ENCODE results near the gene HMGN1. TPM values are rescaled to one million over a fixed set of nuclear protein-coding genes. Genes with fewer than 3 reads are reported as not detected.

HMGN1 gene
- total RNA-seq, 1 experiment from 2014 or later: 293 TPM

GRCh38 chr21:39319251-39319756, 29.6 kb downstream of the HMGN1 start:
- intact Hi-C loops (cut with micrococcal nuclease; ENCODE audit: unreplicated experiment): no loop called here
- Histone ChIP-seq H3K27me3 (ENCODE audit: control insufficient read depth, insufficient read depth, low read length) (no peaks in the 10 kb centered on the region), H3K9me3 (ENCODE audit: control insufficient read depth, insufficient read depth, low read depth, low read length) (no peaks in the 10 kb centered on the region), H3K4me1 (ENCODE audit: control insufficient read depth, insufficient read depth, low read length) (peaks cover 3% of the 10 kb centered on the region), H3K4me3 (ENCODE audit: low read depth in 2 of 2, low read length in 2 of 2) (no peak overlapping the region), H3K36me3 (ENCODE audit: control insufficient read depth, insufficient read depth, low read length) (no peaks in the 10 kb centered on the region), H3K27ac (ENCODE audit: low read length) (no peak overlapping the region)
- in situ Hi-C loops (cut with HindIII; ENCODE audit: low pct_unique_long_range_greater_than_20kb, low sequenced_read_pairs): no loop called here
- TF ChIP-seq, protein P1, sequence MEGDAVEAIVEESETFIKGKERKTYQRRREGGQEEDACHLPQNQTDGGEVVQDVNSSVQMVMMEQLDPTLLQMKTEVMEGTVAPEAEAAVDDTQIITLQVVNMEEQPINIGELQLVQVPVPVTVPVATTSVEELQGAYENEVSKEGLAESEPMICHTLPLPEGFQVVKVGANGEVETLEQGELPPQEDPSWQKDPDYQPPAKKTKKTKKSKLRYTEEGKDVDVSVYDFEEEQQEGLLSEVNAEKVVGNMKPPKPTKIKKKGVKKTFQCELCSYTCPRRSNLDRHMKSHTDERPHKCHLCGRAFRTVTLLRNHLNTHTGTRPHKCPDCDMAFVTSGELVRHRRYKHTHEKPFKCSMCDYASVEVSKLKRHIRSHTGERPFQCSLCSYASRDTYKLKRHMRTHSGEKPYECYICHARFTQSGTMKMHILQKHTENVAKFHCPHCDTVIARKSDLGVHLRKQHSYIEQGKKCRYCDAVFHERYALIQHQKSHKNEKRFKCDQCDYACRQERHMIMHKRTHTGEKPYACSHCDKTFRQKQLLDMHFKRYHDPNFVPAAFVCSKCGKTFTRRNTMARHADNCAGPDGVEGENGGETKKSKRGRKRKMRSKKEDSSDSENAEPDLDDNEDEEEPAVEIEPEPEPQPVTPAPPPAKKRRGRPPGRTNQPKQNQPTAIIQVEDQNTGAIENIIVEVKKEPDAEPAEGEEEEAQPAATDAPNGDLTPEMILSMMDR (IDR thresholded peaks at IDR 0.05): no peak
- no peak for TF ChIP-seq SIN3A (IDR thresholded peaks at IDR 0.05; ENCODE audit: borderline replicate concordance, insufficient read depth, low read depth, low read length)
- TF ChIP-seq, protein P2, sequence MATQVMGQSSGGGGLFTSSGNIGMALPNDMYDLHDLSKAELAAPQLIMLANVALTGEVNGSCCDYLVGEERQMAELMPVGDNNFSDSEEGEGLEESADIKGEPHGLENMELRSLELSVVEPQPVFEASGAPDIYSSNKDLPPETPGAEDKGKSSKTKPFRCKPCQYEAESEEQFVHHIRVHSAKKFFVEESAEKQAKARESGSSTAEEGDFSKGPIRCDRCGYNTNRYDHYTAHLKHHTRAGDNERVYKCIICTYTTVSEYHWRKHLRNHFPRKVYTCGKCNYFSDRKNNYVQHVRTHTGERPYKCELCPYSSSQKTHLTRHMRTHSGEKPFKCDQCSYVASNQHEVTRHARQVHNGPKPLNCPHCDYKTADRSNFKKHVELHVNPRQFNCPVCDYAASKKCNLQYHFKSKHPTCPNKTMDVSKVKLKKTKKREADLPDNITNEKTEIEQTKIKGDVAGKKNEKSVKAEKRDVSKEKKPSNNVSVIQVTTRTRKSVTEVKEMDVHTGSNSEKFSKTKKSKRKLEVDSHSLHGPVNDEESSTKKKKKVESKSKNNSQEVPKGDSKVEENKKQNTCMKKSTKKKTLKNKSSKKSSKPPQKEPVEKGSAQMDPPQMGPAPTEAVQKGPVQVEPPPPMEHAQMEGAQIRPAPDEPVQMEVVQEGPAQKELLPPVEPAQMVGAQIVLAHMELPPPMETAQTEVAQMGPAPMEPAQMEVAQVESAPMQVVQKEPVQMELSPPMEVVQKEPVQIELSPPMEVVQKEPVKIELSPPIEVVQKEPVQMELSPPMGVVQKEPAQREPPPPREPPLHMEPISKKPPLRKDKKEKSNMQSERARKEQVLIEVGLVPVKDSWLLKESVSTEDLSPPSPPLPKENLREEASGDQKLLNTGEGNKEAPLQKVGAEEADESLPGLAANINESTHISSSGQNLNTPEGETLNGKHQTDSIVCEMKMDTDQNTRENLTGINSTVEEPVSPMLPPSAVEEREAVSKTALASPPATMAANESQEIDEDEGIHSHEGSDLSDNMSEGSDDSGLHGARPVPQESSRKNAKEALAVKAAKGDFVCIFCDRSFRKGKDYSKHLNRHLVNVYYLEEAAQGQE (IDR thresholded peaks at IDR 0.05; ENCODE audit: insufficient read depth in 1 of 2, low read depth in 2 of 2, low read length in 1 of 2): no peak
- no peak for TF ChIP-seq TCF7L2 (IDR thresholded peaks at IDR 0.05; ENCODE audit: low read depth, low read length)
- TF ChIP-seq POLR2AphosphoS5 (IDR thresholded peaks at IDR 0.05; ENCODE audit: low read depth, low read length): no peak
- no peak for ATAC-seq
- CTCF ChIA-PET: no interaction called here
- no peak for DNase-seq (ENCODE audit: low read depth, low spot score)
- no TSS peak for BruUV-seq (replicated peaks)
- POLR2A ChIA-PET: no interaction called here

DNA sequence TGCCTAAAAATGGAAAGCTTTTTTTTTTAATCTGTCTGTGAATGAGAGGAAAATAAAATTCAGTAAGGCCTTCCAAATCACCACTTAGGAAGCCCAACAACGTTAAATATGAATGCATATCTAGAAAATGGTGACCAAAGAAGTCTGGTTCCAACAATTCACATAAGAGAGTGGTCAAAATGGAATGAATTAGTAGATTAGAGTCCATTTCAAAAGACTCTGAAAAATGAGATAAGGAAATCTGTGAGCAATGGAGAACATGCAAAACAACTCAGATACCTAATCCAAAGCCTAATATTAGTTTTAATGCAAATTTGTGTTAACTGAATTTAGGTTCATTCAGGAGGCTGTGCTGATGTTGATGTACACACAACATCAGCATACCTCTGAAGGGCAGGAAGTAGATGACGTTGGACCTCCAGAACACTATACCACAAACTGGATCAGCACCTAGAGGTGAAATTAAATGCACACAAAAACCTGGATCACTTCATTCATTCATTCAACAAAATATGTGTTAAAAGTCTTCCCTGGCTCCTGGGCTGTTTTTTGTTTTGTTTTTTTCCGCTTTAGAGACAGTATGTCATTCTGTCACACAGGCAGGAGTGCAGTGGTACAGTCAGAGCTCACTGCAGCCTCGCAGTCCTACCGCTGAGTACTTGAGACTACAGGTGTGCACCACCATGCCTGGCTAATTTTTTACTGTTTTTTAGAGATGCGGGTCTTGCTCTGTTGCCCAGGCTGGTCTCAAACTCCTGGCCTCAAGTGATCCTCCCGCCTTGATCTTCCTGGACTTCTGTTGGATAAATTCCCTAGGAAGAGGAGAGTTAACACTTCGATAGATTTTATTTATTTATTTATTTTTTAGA, 30.6 kb downstream of the HMGN1 start:
- ChIA-PET CTCF (no interaction called here), POLR2A (no interaction called here)
- DNase-seq (ENCODE audit: low read depth, low spot score) (no peak), ATAC-seq (no peak)
- H3K27ac ChIP-seq (ENCODE audit: low read length): no peak overlapping the region
- intact Hi-C loops (cut with micrococcal nuclease; ENCODE audit: unreplicated experiment) (no loop called here), in situ Hi-C loops (cut with HindIII; ENCODE audit: low pct_unique_long_range_greater_than_20kb, low sequenced_read_pairs) (no loop called here)
- H3K36me3 ChIP-seq (ENCODE audit: control insufficient read depth, insufficient read depth, low read length): no peaks in the 10 kb centered on the region
- BruUV-seq (replicated peaks): no TSS peak
- no peak for TF ChIP-seq POLR2AphosphoS5 (IDR thresholded peaks at IDR 0.05; ENCODE audit: low read depth, low read length)
- TF ChIP-seq, protein P2 (IDR thresholded peaks at IDR 0.05; ENCODE audit: insufficient read depth in 1 of 2, low read depth in 2 of 2, low read length in 1 of 2): no peak
- no peaks in the 10 kb centered on the region for H3K9me3 ChIP-seq (ENCODE audit: control insufficient read depth, insufficient read depth, low read depth, low read length)
- H3K27me3 ChIP-seq (ENCODE audit: control insufficient read depth, insufficient read depth, low read length): no peaks in the 10 kb centered on the region
- peaks cover 3% of the 10 kb centered on the region for H3K4me1 ChIP-seq (ENCODE audit: control insufficient read depth, insufficient read depth, low read length)
- H3K4me3 ChIP-seq (ENCODE audit: low read depth in 2 of 2, low read length in 2 of 2): no peak overlapping the region

Data from Panc1 (cell line).